ENCODE measurements around the gene FRMPD2.
"Not testable (repeated sequence)": the region's sequence is repeated elsewhere in the genome, so short reads cannot be mapped to it uniquely, and the experiment has no call there.

FRMPD2 gene

GRCh38 chr10:48231699-48232315, 42.7 kb downstream of the FRMPD2 start:
- no peak for DNase-seq (ENCODE audit: low read depth)

GRCh38 chr10:48231178-48231577, 43.3 kb downstream of the FRMPD2 start:
- no peak for DNase-seq (ENCODE audit: low read depth)

GRCh38 chr10:48227213-48227612, 47.3 kb downstream of the FRMPD2 start:
- DNase-seq (ENCODE audit: low read depth), result no peak

DNA sequence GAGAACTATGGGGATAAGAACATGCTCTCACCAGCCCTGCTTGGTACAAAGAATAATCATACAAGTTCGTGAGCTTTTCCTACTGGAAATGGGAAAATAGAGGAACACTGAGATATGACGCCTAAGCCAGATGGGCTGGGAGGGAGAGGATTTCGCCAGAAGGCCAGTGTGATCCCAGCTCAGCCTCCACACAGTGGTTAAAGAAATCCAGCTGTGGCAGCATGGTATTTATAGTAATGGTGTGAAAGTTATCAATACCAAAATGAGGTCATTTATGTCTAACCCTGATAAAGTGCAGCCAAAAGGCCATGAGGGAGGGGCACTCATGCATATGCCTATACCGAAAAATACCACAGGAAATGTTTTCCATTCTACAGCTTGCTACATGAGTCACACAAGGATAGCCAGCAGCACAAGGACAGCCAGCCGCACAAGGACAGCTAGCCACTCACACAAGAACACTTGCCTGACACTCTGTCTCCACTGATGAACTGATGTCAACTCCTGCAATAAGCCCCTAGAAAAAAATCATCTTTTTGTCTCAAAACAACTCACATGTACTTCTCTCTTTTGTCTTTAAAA, 49.4 kb downstream of the FRMPD2 start:
- DNase-seq (ENCODE audit: low read depth), result no peak

- no peak for DNase-seq (ENCODE audit: low read depth)
Observed at GRCh38 chr10:48224296-48224695, 50.2 kb downstream of the FRMPD2 start.

DNA sequence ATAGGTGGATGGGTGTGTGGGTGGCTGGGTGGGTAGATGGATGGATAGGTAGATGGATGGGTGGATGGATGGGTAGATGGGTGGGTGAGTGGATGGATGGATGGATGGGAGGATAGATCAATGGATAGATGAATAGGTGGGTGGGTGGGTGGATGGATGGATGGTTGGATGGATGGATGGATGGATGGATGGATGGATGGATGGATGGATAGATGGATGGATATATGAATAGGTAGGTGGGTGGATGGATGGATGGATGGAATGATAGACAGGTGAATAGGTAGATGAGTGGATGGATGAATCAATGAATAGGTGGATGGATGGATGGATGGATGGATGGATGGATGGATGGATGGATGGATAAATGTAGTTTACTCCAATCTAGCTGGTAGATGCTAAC, 52.7 kb downstream of the FRMPD2 start:
- no peak for DNase-seq (ENCODE audit: low read depth)

- not testable (repeated sequence) for DNase-seq (ENCODE audit: low read depth)
Observed at GRCh38 chr10:48221031-48221430, 53.5 kb downstream of the FRMPD2 start.

DNA sequence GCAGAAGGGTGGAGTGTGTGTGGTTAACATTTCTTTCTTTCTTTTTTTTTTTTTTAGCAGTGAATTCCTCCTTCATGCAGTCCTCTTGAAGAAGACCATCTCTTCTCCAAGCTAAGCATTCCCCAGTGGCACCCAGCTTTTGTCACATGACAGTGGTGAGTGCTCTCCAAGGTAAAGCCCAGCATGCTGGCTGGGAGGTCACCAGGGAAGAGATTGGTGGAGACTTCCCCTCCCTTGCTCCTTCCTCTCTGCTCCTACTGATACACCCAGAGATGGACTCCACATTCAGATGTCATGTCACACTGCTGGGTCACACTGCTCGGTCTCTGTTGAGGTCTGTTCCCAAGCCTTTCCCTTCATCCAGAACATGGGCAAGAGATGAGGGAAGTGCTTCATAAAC, 55.3 kb downstream of the FRMPD2 start:
- DNase-seq (ENCODE audit: low read depth), result no peak

- no peak for DNase-seq (ENCODE audit: low read depth)
Observed at GRCh38 chr10:48216744-48217143, 57.8 kb downstream of the FRMPD2 start.

- no peak for DNase-seq (ENCODE audit: low read depth)
Observed at GRCh38 chr10:48216204-48216505, 58.3 kb downstream of the FRMPD2 start.

- no peak for DNase-seq (ENCODE audit: low read depth)
Observed at GRCh38 chr10:48215486-48216203, 58.9 kb downstream of the FRMPD2 start.

GRCh38 chr10:48214716-48215485, 59.6 kb downstream of the FRMPD2 start:
- DNase-seq (ENCODE audit: low read depth), result no peak

DNA sequence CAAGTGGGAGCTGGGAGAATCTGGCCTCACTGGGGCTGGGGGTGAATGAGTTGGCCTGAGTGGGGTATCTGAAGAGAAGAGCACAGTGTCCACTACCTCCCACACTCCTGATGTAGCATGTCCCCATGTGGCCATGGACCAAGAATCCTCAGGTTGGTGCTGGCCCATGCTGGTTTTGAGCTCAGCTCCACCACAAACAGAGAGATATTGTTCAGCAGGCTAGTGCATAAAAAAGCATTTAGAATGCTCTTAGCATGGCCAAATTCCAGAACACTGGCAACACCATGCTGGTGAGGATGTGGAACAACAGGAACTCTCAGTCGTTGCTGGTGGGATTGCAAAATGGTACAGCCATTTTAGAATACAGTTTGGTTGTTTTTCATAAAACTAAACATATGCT, 61.4 kb downstream of the FRMPD2 start:
- no peak for DNase-seq (ENCODE audit: low read depth)

- no peak for DNase-seq (ENCODE audit: low read depth)
Observed at GRCh38 chr10:48211777-48212176, 62.7 kb downstream of the FRMPD2 start.

DNA sequence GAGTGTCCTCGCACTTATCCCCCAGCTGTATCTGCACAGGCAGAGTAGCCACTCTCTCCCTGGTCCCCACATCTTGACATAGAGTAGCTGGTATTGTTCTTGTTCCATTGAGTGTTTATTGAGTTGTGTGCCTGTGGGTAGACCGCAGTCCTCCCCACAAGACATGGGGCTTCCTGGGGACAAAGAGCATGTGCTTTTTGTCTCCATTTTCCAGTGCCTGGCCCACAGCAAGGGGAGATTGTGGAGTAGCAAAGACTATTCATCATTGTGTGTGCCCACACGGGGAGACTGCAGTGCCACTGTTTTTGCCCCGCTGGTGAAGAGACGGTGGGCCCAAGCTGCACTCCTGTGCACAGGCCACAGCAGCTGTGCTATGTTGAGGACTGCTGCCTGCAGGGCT, 63.5 kb downstream of the FRMPD2 start:
- DNase-seq (ENCODE audit: low read depth), result no peak

GRCh38 chr10:48210391-48210790, 64.1 kb downstream of the FRMPD2 start:
- DNase-seq (ENCODE audit: low read depth), result no peak

GRCh38 chr10:48209241-48209640, 65.3 kb downstream of the FRMPD2 start:
- no peak for DNase-seq (ENCODE audit: low read depth)

DNA sequence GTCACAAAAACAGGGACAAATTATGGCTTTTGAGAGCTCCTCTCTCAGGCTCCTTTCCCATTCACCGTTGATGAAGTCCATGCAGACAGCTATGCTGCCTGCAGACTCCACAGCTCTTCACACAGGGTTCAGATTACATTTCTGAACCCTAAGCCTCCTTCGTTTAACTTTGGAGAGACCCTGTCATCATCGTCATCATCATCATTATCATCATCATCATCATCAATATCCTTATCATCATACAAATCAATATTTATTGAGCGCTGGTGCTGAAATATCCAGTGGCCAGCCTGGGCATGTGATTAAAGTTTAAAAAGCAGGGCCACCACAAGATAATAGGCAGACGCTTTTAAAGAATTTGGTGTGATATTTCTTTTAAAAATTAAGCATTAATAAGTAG, 66.6 kb downstream of the FRMPD2 start:
- no peak for DNase-seq (ENCODE audit: low read depth)

- no peak for DNase-seq (ENCODE audit: low read depth)
Observed at GRCh38 chr10:48206482-48207250, 67.8 kb downstream of the FRMPD2 start.

- no peak for DNase-seq (ENCODE audit: low read depth)
Observed at GRCh38 chr10:48205918-48206317, 68.6 kb downstream of the FRMPD2 start.

GRCh38 chr10:48199580-48200377, 74.7 kb downstream of the FRMPD2 start:
- DNase-seq (ENCODE audit: low read depth), result no peak
